ENCODE measurements around the gene PFDN6. TPM values are rescaled to one million over a fixed set of nuclear protein-coding genes. Genes with fewer than 3 reads are reported as not detected.
"Not testable (repeated sequence)": the region's sequence is repeated elsewhere in the genome, so short reads cannot be mapped to it uniquely, and the experiment has no call there.

The PFDN6 gene
- total RNA-seq, 1 donor from 2014 or later: 54.9 TPM

DNA sequence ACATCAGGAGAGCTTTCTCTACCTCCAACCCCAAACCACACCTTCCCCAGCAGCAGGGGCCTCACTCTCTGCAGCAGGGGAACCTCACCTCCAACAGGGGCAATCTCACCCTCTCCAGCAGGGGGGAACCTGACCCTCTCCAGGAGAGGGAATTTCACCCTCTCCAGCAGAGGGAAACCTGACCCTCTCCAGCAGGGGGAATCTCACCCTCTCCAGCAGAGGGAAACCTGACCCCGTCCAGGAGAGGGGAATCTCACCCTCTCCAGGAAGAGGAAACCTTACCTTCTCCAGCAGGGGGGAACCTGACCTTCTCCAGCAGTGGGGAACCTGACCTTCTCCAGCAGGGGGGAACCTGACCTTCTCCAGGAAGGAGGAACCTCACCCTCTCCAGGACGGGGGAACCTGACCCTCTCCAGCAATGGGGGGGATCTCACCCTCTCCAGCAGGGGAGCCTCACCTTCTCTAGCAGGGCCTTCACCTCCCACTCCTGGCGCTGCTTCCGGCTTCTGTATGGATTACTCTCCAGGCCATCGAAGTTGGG, 9.4 kb upstream of the PFDN6 start:
- no peak overlapping the region for H3K27ac Mint-ChIP-seq (ENCODE audit: unreplicated experiment)
- TF ChIP-seq CTCF (conservative IDR thresholded peaks at IDR 0.05): peak; percentile 61
- peak; percentile 29 for DNase-seq (ENCODE audit: low read depth, low spot score)
- H3K4me3 Mint-ChIP-seq: peak overlapping the region; percentile 59
- peaks cover 24% of the 10 kb centered on the region for H3K4me1 Mint-ChIP-seq
- H3K9me3 Mint-ChIP-seq: no peaks in the 10 kb centered on the region
- no peaks in the 10 kb centered on the region for H3K27me3 Mint-ChIP-seq (ENCODE audit: low read depth)
- H3K36me3 Mint-ChIP-seq (ENCODE audit: low read depth): peaks cover 4% of the 10 kb centered on the region

- Mint-ChIP-seq H3K4me1 (peaks cover 19% of the 10 kb centered on the region), H3K27ac (ENCODE audit: unreplicated experiment) (no peak overlapping the region), H3K36me3 (ENCODE audit: low read depth) (peaks cover 4% of the 10 kb centered on the region), H3K4me3 (peak overlapping the region; percentile 59), H3K27me3 (ENCODE audit: low read depth) (no peaks in the 10 kb centered on the region), H3K9me3 (no peaks in the 10 kb centered on the region)
- DNase-seq (ENCODE audit: low read depth, low spot score): no peak
- no peak for TF ChIP-seq CTCF (conservative IDR thresholded peaks at IDR 0.05)
These were observed 8.9 kb upstream of the PFDN6 start for GRCh38 chr6:33280539-33280938.

- H3K27ac Mint-ChIP-seq (ENCODE audit: unreplicated experiment); H3K4me3 Mint-ChIP-seq; DNase-seq (ENCODE audit: low read depth, low spot score); H3K9me3 Mint-ChIP-seq; H3K36me3 Mint-ChIP-seq (ENCODE audit: low read depth); H3K27me3 Mint-ChIP-seq (ENCODE audit: low read depth): not testable (repeated sequence)
- peaks cover 22% of the 10 kb centered on the region for H3K4me1 Mint-ChIP-seq
These were observed 4.2 kb upstream of the PFDN6 start for GRCh38 chr6:33285214-33285613.

DNA sequence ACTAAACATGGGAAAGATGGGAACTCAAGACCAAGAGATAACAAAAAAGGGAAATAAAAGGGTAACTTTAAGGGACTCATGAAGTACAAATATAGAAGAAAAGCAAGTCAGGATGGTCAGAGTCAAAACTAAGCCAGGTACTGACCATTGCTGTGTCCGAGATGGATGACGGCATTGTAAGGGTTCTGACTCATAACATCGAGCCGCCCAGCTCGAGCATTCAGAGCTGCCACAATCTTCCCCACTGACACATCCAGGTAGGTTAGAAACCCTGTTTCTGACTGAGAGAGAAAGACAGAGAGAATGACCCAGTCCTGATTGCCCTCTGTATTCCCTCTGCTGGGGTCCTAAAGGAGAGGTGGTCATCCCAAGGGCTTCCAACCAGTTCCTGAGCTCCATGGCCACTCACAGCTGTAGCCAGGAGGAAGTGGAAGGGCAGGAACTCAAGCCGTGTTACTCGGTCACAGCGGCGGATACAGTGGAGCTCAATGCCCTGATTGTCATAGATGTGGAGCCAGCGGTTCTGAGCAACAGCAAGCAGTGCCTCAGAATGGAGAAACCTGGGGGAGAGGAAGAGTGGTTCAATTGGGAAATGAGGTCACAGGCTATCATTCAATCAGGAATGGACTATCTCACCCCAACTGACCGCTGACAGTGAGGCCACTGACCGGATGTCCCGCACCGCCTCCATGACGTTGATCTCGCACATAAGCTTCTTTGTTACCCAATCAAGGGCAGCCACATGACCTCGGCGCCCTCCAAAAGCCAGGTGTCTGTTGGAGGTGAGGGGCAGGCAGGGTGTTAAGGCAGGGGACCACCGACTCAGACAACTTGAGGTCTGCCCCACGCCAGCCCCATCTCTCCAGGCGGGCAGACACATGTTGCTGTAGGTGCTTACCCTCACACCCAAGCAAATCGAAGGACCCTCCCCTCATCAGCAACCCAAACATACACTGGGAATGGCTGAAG, 2.2 kb upstream of the PFDN6 start:
- Mint-ChIP-seq H3K4me3 (peak overlapping the region; percentile 96), H3K9me3 (no peaks in the 10 kb centered on the region), H3K4me1 (peaks cover 31% of the 10 kb centered on the region), H3K27me3 (ENCODE audit: low read depth) (no peaks in the 10 kb centered on the region), H3K27ac (ENCODE audit: unreplicated experiment) (no peak overlapping the region), H3K36me3 (ENCODE audit: low read depth) (peaks cover 2% of the 10 kb centered on the region)
- DNase-seq (ENCODE audit: low read depth, low spot score): no peak
- TF ChIP-seq CTCF (conservative IDR thresholded peaks at IDR 0.05): no peak

DNA sequence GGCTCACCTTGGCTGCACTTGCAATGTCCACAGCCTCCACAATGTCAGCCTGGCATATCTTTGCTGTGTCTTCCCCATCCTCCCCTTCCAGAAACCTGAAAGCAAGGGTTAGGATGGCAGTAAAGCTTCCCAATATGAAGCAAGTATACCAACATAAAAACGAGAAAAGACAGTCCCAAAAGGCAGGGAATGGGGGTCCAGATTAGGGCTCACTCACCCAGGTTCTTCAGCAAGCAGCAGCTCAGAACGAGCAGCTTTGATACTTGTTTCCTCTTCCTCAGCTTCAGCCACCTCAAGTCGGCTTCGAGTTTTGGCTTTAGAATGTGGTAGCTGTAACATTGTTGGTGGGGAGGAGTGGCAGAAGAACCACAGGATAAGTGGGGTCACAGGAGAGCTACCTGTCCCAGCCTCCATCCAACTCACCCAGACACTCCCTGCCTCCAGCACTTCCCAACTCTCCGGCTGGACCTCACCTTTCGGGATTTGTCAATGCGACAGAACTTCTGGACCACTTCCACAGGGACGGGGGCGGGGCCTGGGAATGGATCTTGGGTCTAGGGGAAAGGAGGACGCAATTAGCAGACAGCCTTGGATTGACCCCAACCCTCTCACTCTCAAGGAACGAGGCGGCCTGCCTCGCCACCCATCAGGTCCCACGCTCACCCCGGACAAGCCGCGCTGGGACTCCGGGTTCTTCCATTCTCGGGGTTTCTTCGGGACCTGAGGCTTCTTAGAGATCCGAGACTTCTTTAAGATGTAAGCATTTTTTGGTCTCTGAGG, 1.1 kb upstream of the PFDN6 start:
- Mint-ChIP-seq H3K9me3 (no peaks in the 10 kb centered on the region), H3K27me3 (ENCODE audit: low read depth) (no peaks in the 10 kb centered on the region), H3K4me3 (peak overlapping the region; percentile 96), H3K4me1 (peaks cover 31% of the 10 kb centered on the region), H3K27ac (ENCODE audit: unreplicated experiment) (no peak overlapping the region), H3K36me3 (ENCODE audit: low read depth) (peaks cover 2% of the 10 kb centered on the region)
- TF ChIP-seq CTCF (conservative IDR thresholded peaks at IDR 0.05): no peak
- DNase-seq (ENCODE audit: low read depth, low spot score): no peak
